ENCODE results near the gene SPATA46. TPM values are rescaled to one million over a fixed set of nuclear protein-coding genes. Genes with fewer than 3 reads are reported as not detected.

Gene SPATA46
- not detected in 2 replicates for total RNA-seq
- polyA plus RNA-seq = not detected in 2 replicates

GRCh38 chr1:162376691-162377090, at the start of gene SPATA46:
TSS of gene SPATA46 (minus strand) at chr1:162376854. CDS start at chr1:162376790, 64 bp downstream.
- no peaks in the 10 kb centered on the region for H3K27me3 ChIP-seq
- WGBS (ENCODE audit: low lambda C conversion rate, missing lambda C conversion rate) = 95% methylated on average over 5 of the region's 5 CpGs
- H3K4me1 ChIP-seq (ENCODE audit: insufficient read depth) = no peaks in the 10 kb centered on the region
- no peak for DNase-seq (ENCODE audit: low spot score)
- H3K27ac ChIP-seq = no peak within 1 kb of the TSS
- no peak within 1 kb of the TSS for H3K4me3 ChIP-seq
- H2AFZ ChIP-seq = no peak within 1 kb of the TSS
- no peak within 1 kb of the TSS for H3K4me2 ChIP-seq
- no peaks in the 10 kb centered on the region for H4K20me1 ChIP-seq (ENCODE audit: insufficient read depth, poor library complexity, severe bottlenecking)
- no peaks in the 10 kb centered on the region for H3K9me2 ChIP-seq (replicated peaks; ENCODE audit: insufficient read depth)
- H3K79me2 ChIP-seq = no peaks in the 10 kb centered on the region
- TF ChIP-seq CTCF (IDR thresholded peaks at IDR 0.05; ENCODE audit: poor library complexity) (no peak), EZH2phosphoT487 (IDR thresholded peaks at IDR 0.05; ENCODE audit: low read depth, severe bottlenecking, unreplicated experiment) (no peak), EZH2 (IDR thresholded peaks at IDR 0.05; ENCODE audit: borderline replicate concordance) (no peak)
- H3K9me3 ChIP-seq (ENCODE audit: low read depth) = no peaks in the 10 kb centered on the region
- H3K36me3 ChIP-seq (replicated peaks; ENCODE audit: insufficient read depth, low read depth) = no peaks in the 10 kb centered on the region

GRCh38 chr1:162422662-162423375, 46.2 kb upstream of the SPATA46 start:
- Histone ChIP-seq H3K4me1 (ENCODE audit: insufficient read depth) (peaks cover 4% of the 10 kb centered on the region), H4K20me1 (ENCODE audit: insufficient read depth, poor library complexity, severe bottlenecking) (no peaks in the 10 kb centered on the region), H3K36me3 (replicated peaks; ENCODE audit: insufficient read depth, low read depth) (no peaks in the 10 kb centered on the region), H3K27me3 (no peaks in the 10 kb centered on the region), H2AFZ (no peak overlapping the region), H3K9me2 (replicated peaks; ENCODE audit: insufficient read depth) (no peaks in the 10 kb centered on the region), H3K79me2 (no peaks in the 10 kb centered on the region), H3K27ac (no peak overlapping the region), H3K4me3 (no peak overlapping the region), H3K4me2 (no peak overlapping the region), H3K9me3 (ENCODE audit: low read depth) (no peaks in the 10 kb centered on the region)
- DNase-seq (ENCODE audit: low spot score) = no peak
- WGBS (ENCODE audit: low lambda C conversion rate, missing lambda C conversion rate) = 87% methylated on average over 10 of the region's 10 CpGs
- TF ChIP-seq EZH2phosphoT487 (IDR thresholded peaks at IDR 0.05; ENCODE audit: low read depth, severe bottlenecking, unreplicated experiment) = no peak
- TF ChIP-seq CTCF (IDR thresholded peaks at IDR 0.05; ENCODE audit: poor library complexity) = no peak
- TF ChIP-seq EZH2 (IDR thresholded peaks at IDR 0.05; ENCODE audit: borderline replicate concordance) = no peak

- no peaks in the 10 kb centered on the region for H3K36me3 ChIP-seq (replicated peaks; ENCODE audit: insufficient read depth, low read depth)
- H3K27ac ChIP-seq = no peak overlapping the region
- H3K4me1 ChIP-seq (ENCODE audit: insufficient read depth) = peaks cover 4% of the 10 kb centered on the region
- H3K4me3 ChIP-seq = no peak overlapping the region
- H3K79me2 ChIP-seq = no peaks in the 10 kb centered on the region
- H2AFZ ChIP-seq = no peak overlapping the region
- no peak overlapping the region for H3K4me2 ChIP-seq
- no peaks in the 10 kb centered on the region for H3K9me3 ChIP-seq (ENCODE audit: low read depth)
- whole genome bisulfite sequencing (ENCODE audit: low lambda C conversion rate, missing lambda C conversion rate) = 52% methylated on average over 5 of the region's 5 CpGs
- no peaks in the 10 kb centered on the region for H3K9me2 ChIP-seq (replicated peaks; ENCODE audit: insufficient read depth)
- no peaks in the 10 kb centered on the region for H4K20me1 ChIP-seq (ENCODE audit: insufficient read depth, poor library complexity, severe bottlenecking)
- DNase-seq (ENCODE audit: low spot score) = no peak
- no peaks in the 10 kb centered on the region for H3K27me3 ChIP-seq
- TF ChIP-seq CTCF (IDR thresholded peaks at IDR 0.05; ENCODE audit: poor library complexity) (no peak), EZH2 (IDR thresholded peaks at IDR 0.05; ENCODE audit: borderline replicate concordance) (no peak), EZH2phosphoT487 (IDR thresholded peaks at IDR 0.05; ENCODE audit: low read depth, severe bottlenecking, unreplicated experiment) (no peak)
Measured at GRCh38 chr1:162421258-162422164, 44.9 kb upstream of the SPATA46 start.

Measured in hepatocyte (in vitro differentiated cells).